ENCODE data around the gene ANKRD1. TPM values are rescaled to one million over a fixed set of nuclear protein-coding genes. Genes with fewer than 3 reads are reported as not detected.

The ANKRD1 gene
- total RNA-seq, 1 donor = 16.4 TPM

DNA sequence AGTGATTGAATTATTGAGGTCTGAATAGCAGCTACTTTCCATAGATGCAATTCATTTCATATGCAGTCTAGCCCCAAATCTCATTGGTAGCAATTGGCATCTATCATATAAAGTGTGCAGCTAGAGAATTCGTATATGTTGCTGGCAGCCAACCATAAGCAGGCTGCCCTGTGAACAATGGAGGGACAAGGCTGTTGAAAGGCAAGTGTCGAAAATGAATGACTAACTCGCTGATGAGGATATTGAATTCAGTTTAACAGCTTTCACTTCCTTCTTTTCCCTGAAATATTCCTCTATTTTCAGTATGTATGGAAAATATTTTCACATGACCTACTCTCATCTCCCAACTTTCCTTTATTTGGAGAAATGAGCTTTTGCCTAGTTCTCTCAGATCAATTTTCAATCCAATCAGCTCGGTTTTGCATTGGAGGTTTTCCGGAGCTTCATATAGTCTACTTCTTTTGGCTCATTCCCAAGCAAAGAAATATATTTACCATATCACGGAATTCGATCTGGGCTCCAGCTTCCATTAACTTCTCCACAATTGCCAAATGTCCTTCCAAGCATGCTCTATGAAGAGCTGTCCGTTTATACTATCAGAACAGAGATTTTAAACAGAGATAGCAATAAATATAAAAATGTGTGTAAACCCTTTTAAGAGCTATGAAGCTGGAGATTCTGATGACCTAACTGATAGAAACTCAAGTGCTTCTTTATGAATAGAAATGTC, 3.5 kb downstream of the ANKRD1 start:
- DNase-seq (ENCODE audit: low read depth) = peak; percentile 21
- TF ChIP-seq, protein P1, sequence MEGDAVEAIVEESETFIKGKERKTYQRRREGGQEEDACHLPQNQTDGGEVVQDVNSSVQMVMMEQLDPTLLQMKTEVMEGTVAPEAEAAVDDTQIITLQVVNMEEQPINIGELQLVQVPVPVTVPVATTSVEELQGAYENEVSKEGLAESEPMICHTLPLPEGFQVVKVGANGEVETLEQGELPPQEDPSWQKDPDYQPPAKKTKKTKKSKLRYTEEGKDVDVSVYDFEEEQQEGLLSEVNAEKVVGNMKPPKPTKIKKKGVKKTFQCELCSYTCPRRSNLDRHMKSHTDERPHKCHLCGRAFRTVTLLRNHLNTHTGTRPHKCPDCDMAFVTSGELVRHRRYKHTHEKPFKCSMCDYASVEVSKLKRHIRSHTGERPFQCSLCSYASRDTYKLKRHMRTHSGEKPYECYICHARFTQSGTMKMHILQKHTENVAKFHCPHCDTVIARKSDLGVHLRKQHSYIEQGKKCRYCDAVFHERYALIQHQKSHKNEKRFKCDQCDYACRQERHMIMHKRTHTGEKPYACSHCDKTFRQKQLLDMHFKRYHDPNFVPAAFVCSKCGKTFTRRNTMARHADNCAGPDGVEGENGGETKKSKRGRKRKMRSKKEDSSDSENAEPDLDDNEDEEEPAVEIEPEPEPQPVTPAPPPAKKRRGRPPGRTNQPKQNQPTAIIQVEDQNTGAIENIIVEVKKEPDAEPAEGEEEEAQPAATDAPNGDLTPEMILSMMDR (IDR thresholded peaks at IDR 0.05; ENCODE audit: insufficient read depth, low read depth, low read length) = no peak
- H3K4me3 ChIP-seq (ENCODE audit: low read depth, low read length) = no peak overlapping the region

DNA sequence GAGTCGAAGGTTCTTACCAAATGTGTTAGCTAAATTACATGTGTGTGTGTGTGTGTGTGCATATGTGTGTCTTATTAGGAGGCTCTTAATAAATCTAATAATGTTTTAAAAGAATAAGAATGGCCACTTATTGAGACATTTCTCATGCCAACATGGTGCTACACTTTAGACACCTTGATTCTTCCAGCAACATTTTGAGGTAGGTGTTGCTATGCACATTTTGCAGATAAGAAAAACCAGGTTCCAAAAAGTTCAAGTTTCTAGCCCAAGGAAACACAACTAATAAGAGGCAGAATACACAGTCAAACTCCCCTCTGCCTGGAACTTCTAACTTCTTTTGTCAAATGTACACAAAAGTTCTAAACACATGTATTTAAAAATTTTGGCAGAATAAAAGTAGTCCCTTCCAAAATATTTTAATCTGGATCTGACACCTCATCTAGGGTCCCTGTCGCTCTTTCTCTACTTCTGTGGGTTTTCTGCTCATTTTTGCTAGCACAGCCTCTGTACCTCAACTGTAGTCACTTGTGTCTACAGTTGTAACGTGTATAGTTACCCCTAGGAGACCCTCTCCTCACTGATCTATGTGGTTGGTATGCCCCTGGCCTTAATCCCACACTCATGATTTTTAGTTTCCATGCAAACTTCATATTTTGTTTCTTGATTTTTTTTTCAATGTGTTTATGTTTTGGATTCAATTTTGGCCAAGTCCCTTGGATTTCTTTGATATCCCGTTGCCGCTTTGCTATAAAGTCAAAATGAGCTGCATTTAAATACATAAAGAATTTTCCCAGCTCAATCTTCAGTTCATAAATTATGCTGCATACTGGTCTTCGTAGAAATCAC, 4.3 kb downstream of the ANKRD1 start:
- DNase-seq (ENCODE audit: low read depth) = no peak
- TF ChIP-seq, protein P1 (IDR thresholded peaks at IDR 0.05; ENCODE audit: insufficient read depth, low read depth, low read length) = no peak
- no peak overlapping the region for H3K4me3 ChIP-seq (ENCODE audit: low read depth, low read length)

DNA sequence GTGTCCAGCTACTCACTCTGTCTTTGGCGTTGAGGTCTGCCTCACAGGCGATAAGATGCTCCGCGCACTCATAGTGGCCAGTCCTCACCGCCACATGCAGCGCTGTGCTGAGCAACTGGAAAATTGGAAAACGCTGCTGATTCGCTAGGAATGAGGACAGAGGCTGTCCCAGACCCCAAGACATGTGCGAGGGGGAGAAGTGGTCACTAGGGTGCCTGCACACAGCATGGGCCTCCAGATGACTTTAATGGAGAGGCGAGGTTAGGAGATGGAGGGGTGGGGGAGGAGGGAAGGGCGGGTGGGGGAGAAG, 5.2 kb downstream of the ANKRD1 start:
- TF ChIP-seq, protein P1 (IDR thresholded peaks at IDR 0.05; ENCODE audit: insufficient read depth, low read depth, low read length) = no peak
- no peak for DNase-seq (ENCODE audit: low read depth)
- H3K4me3 ChIP-seq (ENCODE audit: low read depth, low read length) = no peak overlapping the region

DNA sequence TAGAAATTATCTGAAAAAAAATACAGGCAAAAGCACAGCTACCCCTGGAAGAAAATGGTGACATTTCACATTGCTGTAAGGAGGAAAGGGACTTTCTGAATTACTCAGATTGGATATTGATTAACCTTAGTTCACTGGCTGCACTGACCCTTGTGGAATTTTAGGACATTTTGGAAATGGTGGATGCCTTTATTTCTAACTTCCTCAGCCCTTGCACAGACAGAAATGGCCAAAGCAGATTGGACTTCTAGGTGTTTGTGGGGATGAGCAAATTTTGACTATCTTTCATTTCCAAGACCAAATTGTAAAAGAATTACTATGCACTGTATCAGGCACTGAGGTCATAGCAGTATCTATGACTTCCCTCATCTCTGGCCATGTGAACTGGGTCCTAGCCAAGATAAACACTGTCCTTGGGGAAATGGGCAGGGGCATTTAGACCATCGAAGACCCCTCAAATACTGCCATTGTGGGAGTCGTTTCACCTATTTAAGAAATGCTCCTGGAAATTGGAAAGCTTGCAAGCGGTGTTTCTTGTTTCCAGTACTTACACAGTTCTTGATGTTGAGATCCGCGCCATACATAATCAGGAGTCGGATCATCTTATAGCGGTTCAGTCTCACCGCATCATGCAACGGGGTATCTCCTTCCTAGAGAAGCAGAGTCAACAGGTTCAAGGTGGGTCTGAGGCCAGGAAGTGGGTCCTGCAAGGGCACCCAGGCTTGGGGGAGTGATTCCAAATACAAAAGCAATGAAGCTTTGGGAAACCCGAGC, 5.7 kb downstream of the ANKRD1 start:
- H3K4me3 ChIP-seq (ENCODE audit: low read depth, low read length) = no peak overlapping the region
- TF ChIP-seq, protein P1 (IDR thresholded peaks at IDR 0.05; ENCODE audit: insufficient read depth, low read depth, low read length) = no peak
- no peak for DNase-seq (ENCODE audit: low read depth)

DNA sequence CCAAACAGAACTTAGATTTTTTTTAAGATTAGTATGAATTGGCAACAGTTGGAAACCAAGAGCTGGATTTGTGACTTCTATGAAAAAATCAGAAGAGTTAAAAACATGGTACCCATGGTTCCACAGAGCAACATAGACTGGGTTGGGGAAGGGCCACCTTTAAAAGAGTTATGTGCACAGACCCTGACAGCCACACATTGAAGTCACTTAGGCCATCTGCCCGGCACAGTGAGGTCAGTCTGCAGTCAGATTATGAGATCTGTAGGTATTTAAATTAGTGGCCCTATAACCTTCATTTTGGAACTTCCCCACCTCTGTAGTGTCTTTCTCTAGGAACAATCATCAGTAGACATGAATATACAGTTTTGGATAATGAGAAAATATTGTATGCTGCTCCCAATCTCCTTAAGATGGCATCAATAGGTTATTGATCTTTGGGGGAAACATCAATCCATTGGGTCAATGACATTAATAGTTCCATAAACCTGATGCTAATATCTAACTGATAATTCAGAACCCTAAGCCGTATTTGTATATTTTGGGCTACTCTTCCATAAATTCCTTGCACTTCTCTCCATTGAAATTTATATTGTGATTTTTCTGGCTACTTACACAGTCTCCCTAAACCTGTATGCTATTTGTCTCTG, 7.0 kb downstream of the ANKRD1 start:
- no peak for DNase-seq (ENCODE audit: low read depth)
- TF ChIP-seq, protein P1 (IDR thresholded peaks at IDR 0.05; ENCODE audit: insufficient read depth, low read depth, low read length) = no peak
- no peak overlapping the region for H3K4me3 ChIP-seq (ENCODE audit: low read depth, low read length)

DNA sequence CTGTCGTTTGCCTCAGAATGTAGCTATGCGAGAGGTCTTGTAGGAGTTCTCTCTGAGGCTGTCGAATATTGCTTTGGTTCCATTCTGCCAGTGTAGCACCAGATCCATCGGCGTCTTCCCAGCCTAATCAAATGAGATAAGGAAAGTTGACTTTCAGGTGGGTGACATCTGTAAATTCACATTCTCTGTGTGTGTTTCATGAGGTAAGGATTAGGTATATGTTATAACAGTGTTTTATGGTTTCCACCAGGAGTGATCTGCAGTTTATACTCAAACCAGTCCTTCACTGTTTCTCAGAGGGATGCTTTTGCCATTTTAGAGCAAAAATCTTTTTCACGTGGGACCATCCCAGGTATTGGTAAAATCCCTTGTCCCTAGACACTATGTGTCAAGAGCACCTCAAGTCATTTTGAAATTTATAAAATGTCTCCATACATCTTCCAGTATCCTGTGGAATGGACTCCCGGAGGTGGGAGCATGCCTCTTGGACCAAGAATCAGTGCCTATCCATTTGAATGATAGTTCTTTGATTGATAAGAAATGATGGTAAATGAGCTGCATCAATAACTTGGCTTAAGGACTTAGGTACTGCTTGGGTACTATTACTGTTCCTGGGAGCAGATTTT, 7.9 kb downstream of the ANKRD1 start:
- no peak for DNase-seq (ENCODE audit: low read depth)

More for the DNA sequence above, 7.9 kb downstream of the ANKRD1 start:
- TF ChIP-seq, protein P1 (IDR thresholded peaks at IDR 0.05; ENCODE audit: insufficient read depth, low read depth, low read length) = no peak
- H3K4me3 ChIP-seq (ENCODE audit: low read depth, low read length) = no peak overlapping the region

All from fibroblast of villous mesenchyme (primary cell).